Transverse colon (tissue), 4 donors: ENCODE measurements around the gene SOX5.

Experiments used
- CTCF ChIP-seq, 5 experiments: fragments of 200-600 bp in 3 of 5; fragments of 450-650 bp in 2 of 5; sonication (generic) in 3 of 5; IDR thresholded peaks; 1 replicate in 2 of 5; 2 replicates in 3 of 5; pipeline ENCODE4 v1.5.1; 2016 to 2017; ENCODE audit warnings: antibody characterized with exemption in 5 of 5, inconsistent platforms in 3 of 5, mild to moderate bottlenecking in 2 of 5, moderate library complexity in 1 of 5
- EP300 ChIP-seq: sonication (generic); formaldehyde crosslinking; IDR thresholded peaks from one replicate; pipeline ENCODE4 v1.6.1; 2017; ENCODE audit warnings: antibody characterized with exemption, low read depth
- POLR2AphosphoS5 ChIP-seq, 3 donors: sonication (generic); formaldehyde crosslinking; IDR thresholded peaks; one replicate each; pipeline ENCODE4 v1.6.1; 2016; ENCODE audit warnings: antibody characterized with exemption in 3 of 3

- TF ChIP-seq CTCF (IDR thresholded peaks at IDR 0.05) (no peak), POLR2AphosphoS5 (IDR thresholded peaks at IDR 0.05) (no peak), EP300 (no peak)
Measured at GRCh38 chr12:23674064-23674463, 275.4 kb downstream of the SOX5 start.
